OCI-LY7 (cell line): ENCODE results near the gene APOO. TPM values are rescaled to one million over a fixed set of nuclear protein-coding genes. Genes with fewer than 3 reads are reported as not detected.

Experiments used
- BruUV-seq: library from RNA; stranded (reverse); fragments of 400-500 nt; replicated peaks from 2 replicates; lab custom pipeline; 2021; lab: Mats Ljungman, UMichigan
- CTCF ChIA-PET: fragments of 300-600 bp; sonication (Branson Sonifier 250); formaldehyde crosslinking; loops from one replicate; lab custom pipeline; 2022; ENCODE audit warnings: antibody characterized with exemption; ENCODE audit not compliant: unreplicated experiment; lab: Charles Lee
- POLR2A ChIA-PET: fragments of 300-600 bp; sonication (Branson Sonifier 250); formaldehyde crosslinking; loops from one replicate; lab custom pipeline; 2022; ENCODE audit warnings: antibody characterized with exemption; lab: Charles Lee
- DNase-seq: peaks from one replicate; pipeline ENCODE4 v3.0.0-alpha.2; 2015; ENCODE audit warnings: low spot score
- H2AFZ ChIP-seq: fragments of 200-600 bp; sonication (generic), shearing (Covaris generic); 2 replicates; pipeline ENCODE4 v1.6.1; 2014; ENCODE audit warnings: mild to moderate bottlenecking, antibody characterized with exemption, low read length, moderate library complexity
- H3K27ac ChIP-seq: fragments of 200-600 bp; sonication (generic); 2 replicates; pipeline ENCODE4 v1.5.1; 2014; ENCODE audit warnings: mixed run types, low read depth, mild to moderate bottlenecking, moderate library complexity, low read length, inconsistent platforms; ENCODE audit not compliant: poor library complexity, severe bottlenecking
- H3K36me3 ChIP-seq: fragments of 200-600 bp; sonication (generic); 2 replicates; pipeline ENCODE4 v1.6.1; 2014; ENCODE audit warnings: mild to moderate bottlenecking, antibody characterized with exemption, low read length, moderate library complexity, mixed read lengths; ENCODE audit not compliant: insufficient read depth
- H3K4me1 ChIP-seq: fragments of 200-600 bp; sonication (generic); 2 replicates; pipeline ENCODE4 v1.5.1; 2014; ENCODE audit warnings: mild to moderate bottlenecking, low read length; ENCODE audit not compliant: insufficient read depth, poor library complexity, severe bottlenecking
- H3K4me2 ChIP-seq: fragments of 200-600 bp; sonication (generic); 2 replicates; pipeline ENCODE4 v1.6.1; 2014; ENCODE audit warnings: mild to moderate bottlenecking, low read length
- H3K4me3 ChIP-seq: fragments of 200-600 bp; sonication (generic); 2 replicates; pipeline ENCODE4 v1.5.1; 2014; ENCODE audit warnings: mild to moderate bottlenecking, low read depth, low read length; ENCODE audit not compliant: poor library complexity, severe bottlenecking
- H3K79me2 ChIP-seq: fragments of 200-600 bp; sonication (generic); 2 replicates; pipeline ENCODE4 v1.6.1; 2016; ENCODE audit warnings: low read depth, mild to moderate bottlenecking, low read length, moderate library complexity, mixed read lengths; ENCODE audit not compliant: insufficient read depth
- H3K9me2 ChIP-seq: fragments of 200-600 bp; sonication (generic); 2 replicates; pipeline ENCODE4 v1.6.1; 2016; ENCODE audit warnings: mild to moderate bottlenecking, low read length, mixed read lengths; ENCODE audit not compliant: insufficient read depth
- H3K9me3 ChIP-seq: fragments of 200-600 bp; sonication (generic); 2 replicates; pipeline ENCODE4 v1.6.1; 2014; ENCODE audit warnings: mild to moderate bottlenecking, mixed run types, low read length, mixed read lengths
- H4K20me1 ChIP-seq: fragments of 200-600 bp; sonication (generic); 2 replicates; pipeline ENCODE4 v1.6.1; 2014; ENCODE audit warnings: mild to moderate bottlenecking, antibody characterized with exemption, low read length, moderate library complexity, mixed read lengths; ENCODE audit not compliant: insufficient read depth
- CTCF ChIP-seq: fragments of 200-600 bp; sonication (generic); conservative IDR thresholded peaks from 2 replicates; pipeline ENCODE4 v1.5.1; 2014; ENCODE audit warnings: mild to moderate bottlenecking, antibody characterized with exemption, low read length, moderate library complexity, mixed read lengths
- EZH2phosphoT487 ChIP-seq: fragments of 200-600 bp; sonication (generic); IDR thresholded peaks from 2 replicates; pipeline ENCODE4 v1.6.1; 2018; ENCODE audit warnings: low read depth, borderline replicate concordance, mild to moderate bottlenecking, mixed run types, antibody characterized with exemption, low read length, moderate library complexity, mixed read lengths
- intact Hi-C: fragments of 100-400 bp; cut with micrococcal nuclease; formaldehyde crosslinking; loops from one replicate; pipeline ENCODE4 v1.10.0; 2022; ENCODE audit not compliant: unreplicated experiment
- total RNA-seq, 2 experiments: library from RNA; depleted of rRNA in 1 of 2; stranded (reverse); fragments of >200 nt in 1 of 2; shearing (Covaris generic) in 1 of 2; gene quantifications; 2 replicates each; pipeline ENCODE4 v1.2.3, GENCODE V29; 2014 to 2022

Gene APOO
- total RNA-seq, 2 experiments from 2014 or later: 17.5 to 18.1 TPM

- POLR2A ChIA-PET: no interaction called here
- CTCF ChIA-PET: no interaction called here
- no peak overlapping the region for H3K4me3 ChIP-seq
- DNase-seq: no peak
- no peaks in the 10 kb centered on the region for H3K4me1 ChIP-seq
- no peaks in the 10 kb centered on the region for H3K9me2 ChIP-seq
- no peak overlapping the region for H2AFZ ChIP-seq
- H3K36me3 ChIP-seq: no peaks in the 10 kb centered on the region
- no peak overlapping the region for H3K27ac ChIP-seq
- no TSS peak for BruUV-seq
- TF ChIP-seq CTCF: no peak
- TF ChIP-seq EZH2phosphoT487: no peak
- intact Hi-C loops: no loop called here
- no peaks in the 10 kb centered on the region for H3K9me3 ChIP-seq
- H3K79me2 ChIP-seq: no peaks in the 10 kb centered on the region
- H3K4me2 ChIP-seq: no peak overlapping the region
- no peaks in the 10 kb centered on the region for H4K20me1 ChIP-seq
Observed at GRCh38 chrX:23854122-23854521, 53.6 kb downstream of the APOO start.

GRCh38 chrX:23851544-23851943 lies 56.2 kb downstream of the APOO start:
- no peaks in the 10 kb centered on the region for H3K9me2 ChIP-seq
- TF ChIP-seq EZH2phosphoT487 (no peak), CTCF (no peak)
- H2AFZ ChIP-seq: no peak overlapping the region
- H3K79me2 ChIP-seq: no peaks in the 10 kb centered on the region
- no peak overlapping the region for H3K4me2 ChIP-seq
- H3K27ac ChIP-seq: no peak overlapping the region
- no peak for DNase-seq
- intact Hi-C loops: no loop called here
- H4K20me1 ChIP-seq: no peaks in the 10 kb centered on the region
- no peaks in the 10 kb centered on the region for H3K4me1 ChIP-seq
- no peaks in the 10 kb centered on the region for H3K36me3 ChIP-seq
- no peaks in the 10 kb centered on the region for H3K9me3 ChIP-seq
- ChIA-PET CTCF (no interaction called here), POLR2A (no interaction called here)
- H3K4me3 ChIP-seq: no peak overlapping the region
- no TSS peak for BruUV-seq

GRCh38 chrX:23849241-23849640 lies 58.5 kb downstream of the APOO start:
- Histone ChIP-seq H4K20me1 (no peaks in the 10 kb centered on the region), H3K4me3 (no peak overlapping the region), H3K9me3 (no peaks in the 10 kb centered on the region), H3K4me1 (no peaks in the 10 kb centered on the region), H3K79me2 (no peaks in the 10 kb centered on the region), H2AFZ (no peak overlapping the region), H3K27ac (no peak overlapping the region), H3K36me3 (no peaks in the 10 kb centered on the region), H3K4me2 (no peak overlapping the region), H3K9me2 (no peaks in the 10 kb centered on the region)
- ChIA-PET POLR2A (no interaction called here), CTCF (no interaction called here)
- intact Hi-C loops: no loop called here
- DNase-seq: no peak
- BruUV-seq: no TSS peak
- TF ChIP-seq CTCF (no peak), EZH2phosphoT487 (no peak)
